Dendritic cell treated with granulocyte-macrophage colony-stimulating factor and Interleukin-4, amounts not matched to agents 40 ng/mL and 50 ng/mL, for 4 days (primary cell): ENCODE data around the gene INSYN1.
"Not testable (repeated sequence)": the region's sequence is repeated elsewhere in the genome, so short reads cannot be mapped to it uniquely, and the experiment has no call there.

Source experiments
- H3K27ac Mint-ChIP-seq: one replicate; pipeline ENCODE4 v1.8.0; 2022; ENCODE audit warnings: mild to moderate bottlenecking, mixed read lengths
- H3K27me3 Mint-ChIP-seq: one replicate; pipeline ENCODE4 v1.8.0; 2022; ENCODE audit warnings: mild to moderate bottlenecking, mixed read lengths
- H3K36me3 Mint-ChIP-seq: one replicate; pipeline ENCODE4 v1.8.0; 2022; ENCODE audit warnings: low read depth, mixed read lengths
- H3K4me1 Mint-ChIP-seq: one replicate; pipeline ENCODE4 v1.8.0; 2022; ENCODE audit warnings: low read depth, mixed read lengths
- H3K4me3 Mint-ChIP-seq: one replicate; pipeline ENCODE4 v1.8.0; 2022; ENCODE audit warnings: mild to moderate bottlenecking, moderate library complexity, mixed read lengths
- H3K9me3 Mint-ChIP-seq: one replicate; pipeline ENCODE4 v1.8.0; 2022; ENCODE audit warnings: mixed read lengths
- intact Hi-C: fragments of 100-400 bp; cut with micrococcal nuclease; formaldehyde crosslinking; loops from one replicate; pipeline ENCODE4 v1.15.0; 2022

Gene INSYN1

GRCh38 chr15:73704869-73705645 lies 48.1 kb downstream of the INSYN1 start:
- Mint-ChIP-seq H3K27me3 (peaks cover 36% of the 10 kb centered on the region), H3K36me3 (peaks cover 95% of the 10 kb centered on the region), H3K27ac (no peak overlapping the region), H3K4me3 (no peak overlapping the region), H3K9me3 (no peaks in the 10 kb centered on the region), H3K4me1 (peaks cover 23% of the 10 kb centered on the region)
- intact Hi-C loops = loop anchor here (5.0 kb wide), 1 partner anchor 423 kb away; no protein-coding TSS in a partner anchor

DNA sequence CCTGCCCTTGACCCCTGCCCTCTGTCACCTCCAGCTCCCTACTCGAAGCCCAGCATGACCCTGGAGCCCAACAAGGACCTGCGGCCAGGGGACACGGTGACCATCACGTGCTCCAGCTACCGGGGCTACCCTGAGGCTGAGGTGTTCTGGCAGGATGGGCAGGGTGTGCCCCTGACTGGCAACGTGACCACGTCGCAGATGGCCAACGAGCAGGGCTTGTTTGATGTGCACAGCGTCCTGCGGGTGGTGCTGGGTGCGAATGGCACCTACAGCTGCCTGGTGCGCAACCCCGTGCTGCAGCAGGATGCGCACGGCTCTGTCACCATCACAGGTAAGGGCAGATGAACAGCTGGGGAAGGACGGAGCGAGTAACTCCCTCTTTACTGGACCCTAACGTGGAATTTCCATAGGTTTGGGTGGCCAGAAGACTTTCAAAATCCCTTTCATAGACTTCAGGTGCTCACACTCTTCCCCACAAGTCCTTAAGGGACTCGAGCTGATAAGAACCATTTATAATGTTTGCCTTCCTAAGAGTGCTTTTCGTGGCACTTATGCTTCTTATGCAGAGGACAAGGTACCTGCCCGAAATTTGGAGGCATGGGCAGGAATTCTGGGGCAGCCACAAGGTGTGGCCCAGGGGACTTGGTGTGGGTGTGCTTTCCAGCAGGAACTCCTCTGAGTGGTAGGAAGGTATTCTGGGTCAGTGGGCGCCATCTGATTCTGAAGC lies 48.8 kb downstream of the INSYN1 start:
- peaks cover 44% of the 10 kb centered on the region for H3K27me3 Mint-ChIP-seq
- intact Hi-C loops = loop anchor here (5.0 kb wide), 1 partner anchor 422 kb away; no protein-coding TSS in a partner anchor
- peaks cover 26% of the 10 kb centered on the region for H3K4me1 Mint-ChIP-seq
- H3K27ac Mint-ChIP-seq, H3K9me3 Mint-ChIP-seq, H3K4me3 Mint-ChIP-seq: not testable (repeated sequence)
- peaks cover 96% of the 10 kb centered on the region for H3K36me3 Mint-ChIP-seq

- Mint-ChIP-seq H3K36me3 (peaks cover 96% of the 10 kb centered on the region), H3K4me1 (peaks cover 26% of the 10 kb centered on the region), H3K27me3 (peaks cover 48% of the 10 kb centered on the region)
- H3K4me3 Mint-ChIP-seq, H3K9me3 Mint-ChIP-seq, H3K27ac Mint-ChIP-seq: not testable (repeated sequence)
- intact Hi-C loops = loop anchor here (5.0 kb wide), 1 partner anchor 421 kb away; no protein-coding TSS in a partner anchor
These were observed 49.5 kb downstream of the INSYN1 start for GRCh38 chr15:73703601-73704000.

DNA sequence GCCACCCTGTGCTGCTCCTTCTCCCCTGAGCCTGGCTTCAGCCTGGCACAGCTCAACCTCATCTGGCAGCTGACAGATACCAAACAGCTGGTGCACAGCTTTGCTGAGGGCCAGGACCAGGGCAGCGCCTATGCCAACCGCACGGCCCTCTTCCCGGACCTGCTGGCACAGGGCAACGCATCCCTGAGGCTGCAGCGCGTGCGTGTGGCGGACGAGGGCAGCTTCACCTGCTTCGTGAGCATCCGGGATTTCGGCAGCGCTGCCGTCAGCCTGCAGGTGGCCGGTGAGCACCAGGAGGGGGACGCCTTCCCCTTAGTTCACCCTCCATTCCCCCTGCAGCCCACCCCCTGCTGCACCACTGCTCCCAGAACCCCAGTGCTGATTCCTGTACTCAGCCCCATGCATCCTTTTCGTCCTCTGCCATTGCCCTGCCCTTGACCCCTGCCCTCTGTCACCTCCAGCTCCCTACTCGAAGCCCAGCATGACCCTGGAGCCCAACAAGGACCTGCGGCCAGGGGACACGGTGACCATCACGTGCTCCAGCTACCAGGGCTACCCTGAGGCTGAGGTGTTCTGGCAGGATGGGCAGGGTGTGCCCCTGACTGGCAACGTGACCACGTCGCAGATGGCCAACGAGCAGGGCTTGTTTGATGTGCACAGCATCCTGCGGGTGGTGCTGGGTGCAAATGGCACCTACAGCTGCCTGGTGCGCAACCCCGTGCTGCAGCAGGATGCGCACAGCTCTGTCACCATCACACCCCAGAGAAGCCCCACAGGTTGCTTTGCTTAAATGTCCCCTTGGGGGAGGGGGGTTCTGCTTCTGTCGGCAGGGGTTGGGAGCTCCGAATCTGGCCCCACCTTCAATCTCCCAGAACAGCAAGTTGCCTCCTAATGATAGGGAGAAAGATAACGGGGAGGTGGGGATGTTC lies 50.6 kb downstream of the INSYN1 start:
- not testable (repeated sequence) for H3K9me3 Mint-ChIP-seq, H3K4me3 Mint-ChIP-seq, H3K27ac Mint-ChIP-seq
- intact Hi-C loops = loop anchor here (5.0 kb wide), 1 partner anchor 420 kb away; no protein-coding TSS in a partner anchor
- H3K27me3 Mint-ChIP-seq = peaks cover 57% of the 10 kb centered on the region
- H3K36me3 Mint-ChIP-seq = peaks cover 96% of the 10 kb centered on the region
- H3K4me1 Mint-ChIP-seq = peaks cover 33% of the 10 kb centered on the region

DNA sequence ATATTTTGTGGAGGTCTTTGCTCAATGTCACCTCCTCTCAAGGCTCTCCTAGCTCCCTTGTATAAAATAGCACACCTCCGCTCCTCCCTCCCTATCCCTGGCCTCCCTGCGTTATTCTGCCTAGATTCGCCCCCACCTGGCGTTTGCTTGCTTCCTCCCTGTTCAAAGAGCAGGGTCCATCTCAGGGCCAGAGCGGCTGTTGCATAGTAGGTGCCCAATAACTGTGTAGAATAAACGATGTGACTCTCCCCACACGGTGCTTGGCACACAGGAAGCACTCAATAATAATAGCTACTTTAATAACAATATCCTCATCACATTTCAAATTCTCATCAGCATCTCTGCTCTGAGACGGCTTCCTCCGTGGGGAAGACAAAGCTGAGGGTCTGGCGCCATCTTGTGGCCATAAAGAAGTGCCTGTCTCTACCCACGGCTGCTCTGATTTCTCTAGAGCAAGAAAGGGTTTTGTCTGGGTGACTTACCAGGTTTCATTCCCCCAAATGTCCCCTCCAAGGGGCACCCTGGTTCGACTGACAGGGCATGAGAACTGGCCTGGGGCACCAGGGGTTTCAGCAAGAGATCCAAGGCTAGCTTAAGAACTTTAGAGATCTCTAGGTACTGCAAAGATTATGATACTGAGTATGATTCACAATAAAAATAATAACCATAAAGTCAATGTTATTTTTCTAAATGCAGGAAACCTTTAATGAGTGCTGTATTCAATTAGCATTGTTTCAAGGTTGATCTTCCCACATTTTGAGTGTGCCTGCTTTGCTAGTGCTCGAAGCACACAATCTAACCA lies 52.9 kb downstream of the INSYN1 start:
- H3K9me3 Mint-ChIP-seq = no peaks in the 10 kb centered on the region
- no peak overlapping the region for H3K4me3 Mint-ChIP-seq
- H3K27me3 Mint-ChIP-seq = peaks cover 65% of the 10 kb centered on the region
- intact Hi-C loops = loop anchor here (1.0 to 5.0 kb wide), 4 partner anchors 23 to 418 kb away; no protein-coding TSS in a partner anchor
- peaks cover 57% of the 10 kb centered on the region for H3K4me1 Mint-ChIP-seq
- peaks cover 80% of the 10 kb centered on the region for H3K36me3 Mint-ChIP-seq
- no peak overlapping the region for H3K27ac Mint-ChIP-seq

DNA sequence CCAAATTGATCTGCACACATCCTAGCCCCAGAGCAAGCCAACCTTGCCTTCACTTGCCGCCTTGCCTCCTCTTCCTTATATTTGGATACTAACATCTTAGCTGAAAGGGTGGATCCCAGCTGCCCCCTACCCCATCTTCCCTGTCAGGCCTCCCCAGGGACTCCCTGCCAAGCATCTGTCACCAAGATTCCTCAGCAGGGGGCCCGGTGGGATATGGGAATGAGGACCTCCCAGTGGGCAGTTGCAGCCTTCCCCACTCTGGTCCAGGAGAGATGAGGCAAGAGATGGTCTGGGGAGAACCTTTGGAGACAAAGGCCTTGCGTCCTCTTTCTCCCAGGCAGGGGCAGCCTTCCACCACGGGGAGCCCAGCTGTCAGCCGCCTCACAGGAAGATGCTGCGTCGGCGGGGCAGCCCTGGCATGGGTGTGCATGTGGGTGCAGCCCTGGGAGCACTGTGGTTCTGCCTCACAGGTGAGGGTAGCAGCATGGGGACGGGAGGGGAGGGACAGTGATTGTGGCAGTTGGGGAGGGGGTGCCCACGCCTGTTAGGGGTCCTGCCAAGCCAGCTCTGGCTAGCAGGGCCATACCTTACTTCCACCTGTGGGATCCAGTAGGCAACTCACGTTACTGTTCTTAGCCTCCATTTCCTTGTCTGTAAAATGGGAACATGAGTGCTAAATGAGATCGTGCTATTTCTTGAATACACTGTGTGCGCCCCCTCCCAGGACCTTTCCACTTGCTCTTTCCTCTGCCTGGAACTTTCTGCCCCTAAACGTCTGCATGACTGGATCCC lies 53.7 kb downstream of the INSYN1 start:
- H3K27ac Mint-ChIP-seq = no peak overlapping the region
- intact Hi-C loops = loop anchor here (1.0 to 5.0 kb wide), 4 partner anchors 22 to 417 kb away; no protein-coding TSS in a partner anchor
- H3K9me3 Mint-ChIP-seq = no peaks in the 10 kb centered on the region

GRCh38 chr15:73697033-73697467 lies 56.1 kb downstream of the INSYN1 start:
- Mint-ChIP-seq H3K4me3 (no peak overlapping the region), H3K4me1 (peaks cover 83% of the 10 kb centered on the region), H3K27me3 (peaks cover 72% of the 10 kb centered on the region), H3K27ac (peak overlapping the region; percentile 80), H3K9me3 (no peaks in the 10 kb centered on the region), H3K36me3 (peaks cover 71% of the 10 kb centered on the region)
- intact Hi-C loops = loop anchor here (1.0 to 2.0 kb wide), 2 partner anchors 14 to 64 kb away; partner anchors contain the start of gene NPTN

More for the DNA sequence above, 53.7 kb downstream of the INSYN1 start:
- H3K4me3 Mint-ChIP-seq = no peak overlapping the region
- H3K4me1 Mint-ChIP-seq = peaks cover 65% of the 10 kb centered on the region
- peaks cover 76% of the 10 kb centered on the region for H3K36me3 Mint-ChIP-seq
- peaks cover 71% of the 10 kb centered on the region for H3K27me3 Mint-ChIP-seq

GRCh38 chr15:73696641-73697001 lies 56.5 kb downstream of the INSYN1 start:
- Mint-ChIP-seq H3K36me3 (peaks cover 67% of the 10 kb centered on the region), H3K27ac (peak overlapping the region; percentile 80), H3K9me3 (no peaks in the 10 kb centered on the region), H3K27me3 (peaks cover 70% of the 10 kb centered on the region), H3K4me1 (peaks cover 83% of the 10 kb centered on the region), H3K4me3 (peak overlapping the region; percentile 33)
- intact Hi-C loops = loop anchor here (1.0 to 2.0 kb wide), 2 partner anchors 14 to 63 kb away; partner anchors contain the start of gene NPTN

- Mint-ChIP-seq H3K4me1 (peaks cover 80% of the 10 kb centered on the region), H3K9me3 (no peaks in the 10 kb centered on the region), H3K4me3 (peak overlapping the region; percentile 33), H3K27me3 (peaks cover 65% of the 10 kb centered on the region), H3K27ac (peak overlapping the region; percentile 80), H3K36me3 (peaks cover 61% of the 10 kb centered on the region)
- intact Hi-C loops = loop anchor here (2.0 kb wide), 1 partner anchor 13 kb away; no protein-coding TSS in a partner anchor
These were observed 57.1 kb downstream of the INSYN1 start for GRCh38 chr15:73695773-73696640.

GRCh38 chr15:73694419-73694818 lies 58.7 kb downstream of the INSYN1 start:
- Mint-ChIP-seq H3K36me3 (peaks cover 47% of the 10 kb centered on the region), H3K27me3 (peaks cover 56% of the 10 kb centered on the region), H3K4me1 (peaks cover 67% of the 10 kb centered on the region), H3K9me3 (no peaks in the 10 kb centered on the region), H3K27ac (no peak overlapping the region), H3K4me3 (no peak overlapping the region)
- intact Hi-C loops = no loop called here

- no peak overlapping the region for H3K4me3 Mint-ChIP-seq
- intact Hi-C loops = no loop called here
- no peaks in the 10 kb centered on the region for H3K9me3 Mint-ChIP-seq
- peaks cover 52% of the 10 kb centered on the region for H3K27me3 Mint-ChIP-seq
- H3K27ac Mint-ChIP-seq = no peak overlapping the region
- H3K36me3 Mint-ChIP-seq = peaks cover 26% of the 10 kb centered on the region
- H3K4me1 Mint-ChIP-seq = peaks cover 38% of the 10 kb centered on the region
These were observed 61.8 kb downstream of the INSYN1 start for GRCh38 chr15:73691396-73691795.
